NB4 (cell line): ENCODE results near the gene GNS.

Experiments
- DNase-seq: peaks from one replicate; pipeline ENCODE4 v3.0.0; 2010; ENCODE audit warnings: low read depth
- H3K4me3 ChIP-seq: one replicate; pipeline ENCODE4 v1.5.1; 2011; ENCODE audit warnings: mild to moderate bottlenecking, low read depth, low read length, moderate library complexity
- CTCF ChIP-seq: IDR thresholded peaks from one replicate; pipeline ENCODE4 v1.5.1; 2012; ENCODE audit warnings: low read depth, low read length
- MAX ChIP-seq: IDR thresholded peaks from 2 replicates; pipeline ENCODE4 v1.6.1; 2011; ENCODE audit warnings: low read depth, low read length
- MYC ChIP-seq: IDR thresholded peaks from 2 replicates; pipeline ENCODE4 v1.6.1; 2011; ENCODE audit warnings: low read depth, low read length
- POLR2A ChIP-seq: IDR thresholded peaks from 2 replicates; pipeline ENCODE4 v1.6.1; 2011; ENCODE audit warnings: mild to moderate bottlenecking; ENCODE audit not compliant: insufficient read length; ENCODE audit errors: extremely low read depth

The GNS gene

GRCh38 chr12:64683816-64684543 is 75.2 kb downstream of the GNS start:
- DNase-seq, result no peak
- no peak for TF ChIP-seq POLR2A
- no peak for TF ChIP-seq CTCF
- TF ChIP-seq MYC, result no peak
- no peak for TF ChIP-seq MAX
- no peak overlapping the region for H3K4me3 ChIP-seq

GRCh38 chr12:64682572-64683277 is 76.5 kb downstream of the GNS start:
- TF ChIP-seq MAX, result no peak
- no peak for TF ChIP-seq MYC
- TF ChIP-seq CTCF, result no peak
- TF ChIP-seq POLR2A, result no peak
- peak; percentile 48 for DNase-seq
- H3K4me3 ChIP-seq, result no peak overlapping the region

- no peak overlapping the region for H3K4me3 ChIP-seq
- TF ChIP-seq MYC (no peak), CTCF (no peak), MAX (no peak), POLR2A (no peak)
- no peak for DNase-seq
Measured at GRCh38 chr12:64681200-64682052, 77.8 kb downstream of the GNS start.

- no peak for DNase-seq
- H3K4me3 ChIP-seq, result no peak overlapping the region
- TF ChIP-seq MAX (no peak), MYC (no peak), POLR2A (no peak), CTCF (no peak)
Measured at GRCh38 chr12:64680235-64680634, 79.0 kb downstream of the GNS start.

- no peak for DNase-seq
- H3K4me3 ChIP-seq, result no peak overlapping the region
- TF ChIP-seq CTCF, result no peak
- no peak for TF ChIP-seq MYC
- TF ChIP-seq MAX, result no peak
- no peak for TF ChIP-seq POLR2A
Measured at GRCh38 chr12:64679487-64680001, 79.7 kb downstream of the GNS start.
